Measurements from ENCODE around the gene DPRX.

DNA sequence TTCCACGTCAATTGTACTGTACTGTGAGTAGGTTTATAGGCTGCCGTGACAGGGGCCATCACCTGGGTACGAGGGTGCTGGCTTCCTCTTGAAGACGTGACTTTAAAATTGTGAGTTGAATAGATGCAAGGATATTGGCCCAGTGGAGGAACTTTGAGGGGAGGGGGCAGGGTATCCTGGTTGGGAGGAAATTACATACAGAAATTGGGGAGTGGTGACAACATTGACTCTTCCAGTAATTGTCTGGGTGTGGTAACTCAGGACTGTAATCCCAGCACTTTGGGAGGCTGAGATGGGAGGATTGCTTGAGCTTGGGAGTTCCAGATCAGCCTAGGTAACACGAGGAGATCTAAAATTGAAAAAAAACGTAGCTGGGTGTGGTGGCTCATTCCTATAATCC lies 30.4 kb downstream of the DPRX start:
- TF ChIP-seq, protein P1, sequence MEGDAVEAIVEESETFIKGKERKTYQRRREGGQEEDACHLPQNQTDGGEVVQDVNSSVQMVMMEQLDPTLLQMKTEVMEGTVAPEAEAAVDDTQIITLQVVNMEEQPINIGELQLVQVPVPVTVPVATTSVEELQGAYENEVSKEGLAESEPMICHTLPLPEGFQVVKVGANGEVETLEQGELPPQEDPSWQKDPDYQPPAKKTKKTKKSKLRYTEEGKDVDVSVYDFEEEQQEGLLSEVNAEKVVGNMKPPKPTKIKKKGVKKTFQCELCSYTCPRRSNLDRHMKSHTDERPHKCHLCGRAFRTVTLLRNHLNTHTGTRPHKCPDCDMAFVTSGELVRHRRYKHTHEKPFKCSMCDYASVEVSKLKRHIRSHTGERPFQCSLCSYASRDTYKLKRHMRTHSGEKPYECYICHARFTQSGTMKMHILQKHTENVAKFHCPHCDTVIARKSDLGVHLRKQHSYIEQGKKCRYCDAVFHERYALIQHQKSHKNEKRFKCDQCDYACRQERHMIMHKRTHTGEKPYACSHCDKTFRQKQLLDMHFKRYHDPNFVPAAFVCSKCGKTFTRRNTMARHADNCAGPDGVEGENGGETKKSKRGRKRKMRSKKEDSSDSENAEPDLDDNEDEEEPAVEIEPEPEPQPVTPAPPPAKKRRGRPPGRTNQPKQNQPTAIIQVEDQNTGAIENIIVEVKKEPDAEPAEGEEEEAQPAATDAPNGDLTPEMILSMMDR (IDR thresholded peaks at IDR 0.05): no peak
- TF ChIP-seq POLR2AphosphoS5 (IDR thresholded peaks at IDR 0.05; ENCODE audit: insufficient read depth in 1 of 2, low read depth in 1 of 2): no peak

Data from vagina (tissue), 2 donors.